HG03565 (cell line): ENCODE results near the gene CNN2.
A peak's percentile ranks its signal among the peaks of the same experiment; 100 is the strongest.

Experiments used
- ATAC-seq: cut with Tn5 transposase; IDR thresholded peaks from one replicate; pipeline ENCODE4 v1.9.1; 2021; ENCODE audit warnings: mild to moderate bottlenecking, moderate library complexity; ENCODE audit not compliant: unreplicated experiment

The CNN2 gene

GRCh38 chr19:1064661-1065605, 38.5 kb downstream of the CNN2 start:
- ATAC-seq: no peak

DNA sequence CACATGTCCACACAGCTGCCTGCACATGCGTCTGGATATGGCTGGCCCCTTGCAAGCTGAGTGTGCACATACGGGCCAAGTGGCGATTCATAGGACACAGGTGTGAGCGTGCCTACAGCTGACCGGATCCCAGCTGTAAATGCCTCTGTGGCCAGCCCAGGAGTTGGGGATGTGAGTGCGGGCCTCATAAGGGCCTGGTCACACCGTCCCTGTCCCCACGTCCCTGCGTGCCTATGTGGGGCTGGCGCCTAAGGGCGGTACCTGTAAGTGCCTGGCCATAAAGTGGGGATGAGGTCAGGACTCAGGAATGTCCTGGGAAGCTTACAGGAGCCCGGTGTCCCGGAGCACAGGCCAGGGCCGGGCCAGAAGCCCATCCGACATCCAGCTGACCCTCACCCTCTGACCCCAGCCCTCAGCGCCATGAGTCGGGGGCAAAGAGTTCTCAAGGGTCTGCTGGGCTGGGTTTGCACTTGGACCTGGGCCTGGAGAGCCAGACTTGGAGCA, 39.2 kb downstream of the CNN2 start:
- no peak for ATAC-seq

DNA sequence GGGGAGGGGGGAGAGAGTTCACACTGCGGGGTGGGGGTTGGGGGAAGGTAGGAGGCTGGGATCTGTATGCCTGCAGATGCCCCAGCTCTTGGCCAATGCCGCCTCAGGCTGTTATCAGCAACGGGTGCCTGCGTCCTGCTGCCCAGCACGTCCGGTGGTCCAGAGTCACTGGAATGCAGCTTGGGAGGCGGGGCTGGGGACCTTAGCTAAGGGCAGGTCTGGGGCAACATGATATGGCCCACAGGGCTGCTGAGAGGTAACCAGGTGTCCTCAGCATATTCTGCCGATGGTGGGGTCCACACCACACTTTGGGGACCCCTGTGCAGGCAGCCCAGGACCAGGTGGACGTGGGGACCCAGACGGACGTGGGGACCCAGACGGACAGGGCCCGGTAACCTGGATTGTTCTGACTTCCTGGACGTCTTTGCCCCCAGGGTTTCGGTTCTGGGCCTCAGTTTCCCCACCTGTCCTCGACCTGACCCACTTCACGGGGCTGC, 39.9 kb downstream of the CNN2 start:
- no peak for ATAC-seq

DNA sequence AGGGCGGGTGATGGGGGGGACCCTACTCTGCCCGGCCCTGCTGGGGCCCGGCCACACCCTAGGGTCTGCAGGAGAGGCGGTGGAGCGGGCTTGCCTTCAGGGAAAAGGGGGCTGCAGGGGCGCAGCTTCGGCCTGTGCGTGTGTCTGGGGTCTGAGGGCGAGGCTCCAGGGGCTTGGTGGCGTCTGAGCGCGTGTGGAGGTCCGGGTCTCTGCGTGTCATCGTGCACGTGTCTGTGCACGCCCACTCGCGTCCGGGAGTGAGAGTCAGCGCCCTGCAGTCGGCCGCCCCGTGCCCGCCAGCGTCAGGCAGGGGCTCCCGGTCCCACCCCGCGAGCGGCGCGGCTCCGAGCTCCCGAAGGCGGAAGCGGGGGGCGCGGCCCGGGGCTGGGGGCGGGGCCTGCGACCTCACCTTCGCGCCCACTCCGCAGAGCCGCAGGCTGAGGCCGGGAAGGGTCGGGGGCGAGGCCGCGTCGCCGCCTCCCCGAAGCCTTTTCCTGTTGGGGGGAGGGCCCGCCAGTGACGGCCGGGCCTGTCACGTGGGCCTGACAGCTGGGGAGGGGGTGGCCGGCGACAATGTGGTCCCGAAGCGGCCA, 40.4 kb downstream of the CNN2 start, which contains the start of gene ARHGAP45:
Gene ARHGAP45, plus strand, starts transcription at position 420 of the 593 bp plus-strand sequence. CDS start 239 bp downstream, outside the sequence.
- no peak for ATAC-seq

- ATAC-seq: no peak
Measured at GRCh38 chr19:1067341-1067957, 41.0 kb downstream of the CNN2 start.

DNA sequence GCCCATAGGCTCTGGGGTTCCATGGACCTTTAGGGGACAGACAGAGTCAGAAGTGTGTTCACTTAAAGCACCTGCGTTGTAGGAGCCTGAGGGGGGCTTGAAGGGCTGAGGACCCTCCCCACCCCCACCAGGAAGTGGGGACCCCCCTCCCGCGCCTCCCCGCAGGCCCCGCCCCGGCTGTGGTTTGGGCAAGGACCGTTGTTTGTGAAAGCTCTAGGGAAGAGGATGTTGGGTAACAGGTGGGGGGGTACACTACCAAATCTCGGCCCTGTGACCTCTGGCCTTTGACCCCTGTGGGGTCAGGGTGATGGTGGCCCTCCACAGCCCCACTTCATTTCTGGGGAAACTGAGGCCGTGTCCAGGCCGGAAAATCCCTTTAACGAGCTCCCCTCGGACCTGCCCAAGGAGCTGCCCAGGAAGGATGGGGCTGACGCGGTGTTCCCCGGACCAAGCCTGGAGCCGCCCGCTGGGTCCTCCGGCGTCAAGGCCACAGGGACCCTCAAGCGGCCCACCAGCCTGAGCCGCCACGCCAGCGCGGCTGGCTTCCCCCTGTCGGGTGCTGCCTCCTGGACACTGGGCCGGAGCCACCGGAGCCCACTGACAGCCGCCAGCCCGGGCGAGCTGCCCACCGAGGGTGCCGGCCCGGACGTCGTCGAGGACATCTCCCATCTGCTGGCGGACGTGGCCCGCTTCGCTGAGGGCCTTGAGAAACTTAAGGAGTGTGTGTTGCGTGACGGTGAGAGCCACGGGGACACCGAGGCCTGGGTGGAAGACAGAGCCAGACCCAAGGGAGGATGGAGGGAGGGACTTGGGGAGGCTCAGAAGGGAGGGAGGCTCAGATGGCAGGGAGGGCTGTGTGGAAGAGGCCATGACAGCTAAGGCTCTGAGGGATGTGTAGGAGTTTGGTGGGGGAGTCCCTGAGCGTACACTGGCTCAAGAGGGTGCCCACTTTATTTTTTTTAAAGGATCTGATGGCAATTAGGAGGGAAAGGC, 41.9 kb downstream of the CNN2 start:
- no peak for ATAC-seq

- ATAC-seq: no peak
Measured at GRCh38 chr19:1069009-1069779, 42.8 kb downstream of the CNN2 start.

- no peak for ATAC-seq
Measured at GRCh38 chr19:1070576-1070930, 44.1 kb downstream of the CNN2 start.

DNA sequence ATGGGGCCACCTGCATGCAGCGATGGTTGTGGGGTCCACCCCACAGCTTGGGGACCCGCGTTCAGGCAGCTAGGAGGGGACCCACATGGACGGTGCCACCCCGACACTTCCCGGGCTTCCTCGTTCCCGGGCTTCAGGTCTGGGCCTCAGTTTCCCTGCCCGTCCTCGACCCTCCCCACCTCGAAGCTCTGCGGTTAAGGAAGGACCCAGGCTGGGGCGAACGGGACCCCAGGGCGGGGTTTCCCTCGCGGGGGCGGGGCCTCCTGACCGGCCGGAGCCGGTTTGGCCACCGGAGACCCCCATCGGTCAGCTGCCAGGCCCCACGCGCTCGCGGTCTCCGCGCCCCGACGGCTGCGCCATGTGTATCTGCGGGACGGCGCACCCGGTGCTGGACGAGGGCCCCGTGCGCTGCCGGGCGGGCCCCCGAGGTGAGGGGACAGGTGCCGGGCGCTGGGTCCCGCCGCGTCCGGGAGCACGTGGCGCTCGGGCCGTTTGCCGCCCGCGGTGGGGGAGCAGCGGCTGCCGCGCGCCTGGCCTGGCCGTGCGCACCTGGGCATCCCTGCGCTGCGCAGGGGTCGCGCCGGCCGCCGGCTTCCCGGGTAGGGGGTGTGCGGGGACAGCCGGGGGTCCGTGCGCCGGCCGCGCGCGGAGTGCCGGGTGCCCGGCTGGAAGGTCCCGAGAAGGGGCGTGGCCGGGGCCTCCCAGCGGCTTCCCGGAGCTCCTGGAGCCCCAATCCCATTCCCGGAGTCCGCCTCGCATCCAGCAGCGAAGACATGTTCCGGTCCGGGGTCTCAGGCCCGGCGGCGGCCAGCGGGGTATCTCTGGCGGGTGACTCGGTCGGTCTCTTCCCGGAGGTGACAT, 44.8 kb downstream of the CNN2 start:
- no peak for ATAC-seq

GRCh38 chr19:1072371-1073015, 46.1 kb downstream of the CNN2 start:
- ATAC-seq: no peak

GRCh38 chr19:1073063-1073955, 46.9 kb downstream of the CNN2 start:
- ATAC-seq: no peak

DNA sequence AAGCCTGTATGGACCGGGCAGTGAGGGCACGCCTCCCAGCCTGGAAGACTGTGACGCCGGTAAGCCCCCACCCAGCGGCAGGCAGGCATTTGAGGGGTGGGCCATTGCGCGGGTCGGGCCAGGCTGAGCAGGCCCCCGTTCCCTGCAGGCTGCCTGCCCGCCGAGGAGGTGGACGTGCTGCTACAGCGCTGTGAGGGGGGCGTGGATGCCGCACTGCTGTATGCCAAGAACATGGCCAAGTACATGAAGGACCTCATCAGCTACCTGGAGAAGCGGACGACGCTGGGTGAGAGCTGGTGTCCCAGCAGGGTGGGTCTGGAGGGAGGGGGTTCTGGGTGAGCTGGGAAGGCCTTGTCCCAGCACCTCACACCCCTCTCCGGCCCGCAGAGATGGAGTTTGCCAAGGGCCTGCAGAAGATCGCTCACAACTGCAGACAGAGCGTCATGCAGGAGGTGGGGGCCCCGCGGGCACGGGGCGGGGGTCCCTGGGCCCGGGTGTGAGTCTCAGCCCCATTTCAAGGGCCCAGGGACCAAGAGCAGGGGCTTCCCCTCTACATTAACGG, 47.6 kb downstream of the CNN2 start:
- ATAC-seq: no peak

GRCh38 chr19:1074544-1075283, 48.3 kb downstream of the CNN2 start:
- no peak for ATAC-seq

DNA sequence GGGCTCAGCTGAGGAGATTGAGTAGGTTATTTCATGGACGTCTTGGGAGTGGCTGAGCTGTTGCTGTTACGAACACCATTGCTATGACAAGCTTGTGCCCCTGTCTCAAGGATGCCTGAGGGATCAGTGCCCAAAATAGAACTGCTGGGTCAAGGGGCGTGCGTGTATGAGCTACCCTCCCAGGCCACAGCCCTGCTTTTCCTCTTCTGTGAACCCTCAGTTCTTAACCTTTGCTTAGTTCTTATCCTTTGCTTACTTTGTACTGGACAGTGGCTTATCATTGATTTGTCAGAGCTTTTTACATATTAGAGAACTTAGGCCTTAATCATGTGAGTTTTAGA, 49.6 kb downstream of the CNN2 start:
- no peak for ATAC-seq

- ATAC-seq: peak; percentile 40
Measured at GRCh38 chr19:1076951-1077350, 50.5 kb downstream of the CNN2 start.

DNA sequence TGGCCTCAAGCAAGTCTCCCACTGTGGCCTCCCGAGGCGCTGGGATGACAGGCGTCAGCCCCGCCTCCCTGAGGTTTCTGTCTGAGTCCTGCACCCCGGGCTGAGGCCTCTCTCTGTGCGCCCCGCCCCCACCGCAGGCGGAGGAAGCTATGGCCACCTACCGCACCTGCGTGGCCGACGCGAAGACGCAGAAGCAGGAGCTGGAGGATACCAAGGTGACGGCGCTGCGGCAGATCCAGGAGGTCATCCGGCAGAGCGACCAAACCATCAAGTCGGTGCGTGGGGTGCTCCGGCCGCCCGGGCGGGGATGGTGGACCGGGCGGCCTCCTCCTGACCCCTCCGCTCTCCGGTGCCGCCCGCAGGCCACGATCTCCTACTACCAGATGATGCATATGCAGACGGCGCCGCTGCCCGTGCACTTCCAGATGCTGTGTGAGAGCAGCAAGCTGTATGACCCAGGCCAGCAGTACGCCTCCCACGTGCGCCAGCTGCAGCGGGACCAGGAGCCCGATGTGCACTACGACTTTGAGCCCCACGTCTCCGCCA, 53.2 kb downstream of the CNN2 start:
- ATAC-seq: no peak
